GM23338 (cell line): Measurements from ENCODE around the gene GFOD1. TPM values are rescaled to one million over a fixed set of nuclear protein-coding genes. Genes with fewer than 3 reads are reported as not detected.

ENCODE experiments used
- ATAC-seq: fragments of 200-7000 bp; cut with Tn5 transposase; 3 replicates; pipeline ENCODE4 v1.9.1; 2020
- DNase-seq: peaks from one replicate; pipeline ENCODE4 v3.0.0-alpha.2; 2015; ENCODE audit warnings: low spot score
- H2AFZ ChIP-seq: fragments of 200-600 bp; sonication (generic); 2 replicates; pipeline ENCODE4 v1.8.0; 2016; ENCODE audit warnings: antibody characterized with exemption, mild to moderate bottlenecking, moderate library complexity
- H3F3A ChIP-seq: fragments of 200-600 bp; sonication (generic); replicated peaks from 2 replicates; pipeline ENCODE4 v1.8.0; 2017; ENCODE audit warnings: antibody characterized with exemption, mixed run types, low read depth
- H3K27ac ChIP-seq: fragments of 200-600 bp; sonication (generic); 2 replicates; pipeline ENCODE4 v1.6.1; 2016; ENCODE audit warnings: low read depth
- H3K27me3 ChIP-seq: fragments of 200-600 bp; sonication (generic); 2 replicates; pipeline ENCODE4 v1.8.0; 2016; ENCODE audit warnings: mild to moderate bottlenecking, mixed run types, moderate library complexity; ENCODE audit not compliant: insufficient read depth
- H3K36me3 ChIP-seq: fragments of 200-600 bp; sonication (generic); 2 replicates; pipeline ENCODE4 v1.8.0; 2016; ENCODE audit warnings: mild to moderate bottlenecking; ENCODE audit not compliant: insufficient read depth
- H3K4me1 ChIP-seq: fragments of 200-600 bp; sonication (generic); 2 replicates; pipeline ENCODE4 v1.8.0; 2016; ENCODE audit warnings: mild to moderate bottlenecking, moderate library complexity; ENCODE audit not compliant: insufficient read depth
- H3K4me2 ChIP-seq: fragments of 200-600 bp; sonication (generic); 2 replicates; pipeline ENCODE4 v1.7.1; 2017; ENCODE audit warnings: mixed run types
- H3K4me3 ChIP-seq: fragments of 200-600 bp; sonication (generic); 2 replicates; pipeline ENCODE4 v1.6.1; 2016; ENCODE audit warnings: mixed run types
- H3K79me2 ChIP-seq: fragments of 200-600 bp; sonication (generic); replicated peaks from 2 replicates; pipeline ENCODE4 v1.8.0; 2017; ENCODE audit warnings: mild to moderate bottlenecking; ENCODE audit not compliant: insufficient read depth
- H3K9me2 ChIP-seq: fragments of 200-600 bp; sonication (generic); 2 replicates; pipeline ENCODE4 v1.8.0; 2017; ENCODE audit not compliant: insufficient read depth
- H4K20me1 ChIP-seq: fragments of 200-600 bp; sonication (generic); replicated peaks from 2 replicates; pipeline ENCODE4 v1.8.0; 2017; ENCODE audit warnings: mild to moderate bottlenecking; ENCODE audit not compliant: insufficient read depth
- H3K27ac Mint-ChIP-seq: 2 replicates; pipeline ENCODE4 v1.8.0; 2020; ENCODE audit warnings: inconsistent platforms, mild to moderate bottlenecking, moderate library complexity, mixed read lengths
- H3K27me3 Mint-ChIP-seq: 3 replicates; pipeline ENCODE4 v1.8.0; 2022; ENCODE audit warnings: low read depth, mild to moderate bottlenecking, moderate library complexity, mixed read lengths, inconsistent platforms; ENCODE audit not compliant: insufficient read depth, poor library complexity
- H3K36me3 Mint-ChIP-seq: 3 replicates; pipeline ENCODE4 v1.8.0; 2021; ENCODE audit warnings: low read depth, mild to moderate bottlenecking, inconsistent platforms, moderate library complexity, mixed read lengths
- H3K4me1 Mint-ChIP-seq: 3 replicates; pipeline ENCODE4 v1.8.0; 2020; ENCODE audit warnings: mild to moderate bottlenecking, inconsistent platforms, mixed read lengths
- H3K4me3 Mint-ChIP-seq: 3 replicates; pipeline ENCODE4 v1.8.0; 2021; ENCODE audit warnings: moderate library complexity, mild to moderate bottlenecking, inconsistent platforms, mixed read lengths
- H3K9me3 Mint-ChIP-seq: 3 replicates; pipeline ENCODE4 v1.8.0; 2020; ENCODE audit warnings: moderate library complexity, mild to moderate bottlenecking, inconsistent platforms, mixed read lengths
- CREB1 ChIP-seq: fragments of 250-450 bp; sonication (Bioruptor Pico); IDR thresholded peaks from 2 replicates; pipeline ENCODE4 v1.5.0; 2020; ENCODE audit warnings: low read depth, mild to moderate bottlenecking, moderate library complexity
- EZH2 ChIP-seq: fragments of 200-600 bp; sonication (generic); IDR thresholded peaks from one replicate; pipeline ENCODE4 v1.8.0; 2017; ENCODE audit warnings: antibody characterized with exemption, mild to moderate bottlenecking, low read depth; ENCODE audit not compliant: unreplicated experiment
- JUNB ChIP-seq: IDR thresholded peaks from one replicate; pipeline ENCODE4 v1.6.1; 2016; ENCODE audit warnings: antibody characterized with exemption; ENCODE audit not compliant: unreplicated experiment
- NANOG ChIP-seq: IDR thresholded peaks from 2 replicates; pipeline ENCODE4 v1.6.1; 2016; ENCODE audit warnings: antibody characterized with exemption, borderline replicate concordance
- POLR2AphosphoS5 ChIP-seq: IDR thresholded peaks from 2 replicates; pipeline ENCODE4 v1.6.1; 2016; ENCODE audit warnings: antibody characterized with exemption, low read depth
- REST ChIP-seq: IDR thresholded peaks from one replicate; pipeline ENCODE4 v1.6.1; 2018; ENCODE audit warnings: antibody characterized with exemption; ENCODE audit not compliant: unreplicated experiment
- STAT1 ChIP-seq: IDR thresholded peaks from one replicate; pipeline ENCODE4 v1.6.1; 2016; ENCODE audit warnings: antibody characterized with exemption; ENCODE audit not compliant: unreplicated experiment
- ZNF331 ChIP-seq: fragments of 250-450 bp; sonication (Bioruptor Pico); IDR thresholded peaks from 2 replicates; pipeline ENCODE4 v1.5.0; 2020; ENCODE audit warnings: low read depth, mild to moderate bottlenecking, moderate library complexity
- ZNF462 ChIP-seq: fragments of 250-450 bp; sonication (Bioruptor Pico); IDR thresholded peaks from 2 replicates; pipeline ENCODE4 v1.5.0; 2020; ENCODE audit warnings: mild to moderate bottlenecking, moderate library complexity
- polyA plus RNA-seq: library from polyadenylated mRNA; unstranded; fragments of >200 nt; fragmentation: Nextera tagmentation; extraction: Ambion mirVana; gene quantifications from 2 replicates; pipeline ENCODE4 v1.2.1, GENCODE V29; 2016
- total RNA-seq: library from RNA; depleted of rRNA; stranded (reverse); fragments of >200 nt; shearing (Covaris generic); gene quantifications from 2 replicates; pipeline ENCODE4 v1.2.3, GENCODE V29; 2014

The GFOD1 gene
- total and polyA plus RNA-seq, 2 experiments from 2014 or later = 4.9 to 12.8 TPM

DNA sequence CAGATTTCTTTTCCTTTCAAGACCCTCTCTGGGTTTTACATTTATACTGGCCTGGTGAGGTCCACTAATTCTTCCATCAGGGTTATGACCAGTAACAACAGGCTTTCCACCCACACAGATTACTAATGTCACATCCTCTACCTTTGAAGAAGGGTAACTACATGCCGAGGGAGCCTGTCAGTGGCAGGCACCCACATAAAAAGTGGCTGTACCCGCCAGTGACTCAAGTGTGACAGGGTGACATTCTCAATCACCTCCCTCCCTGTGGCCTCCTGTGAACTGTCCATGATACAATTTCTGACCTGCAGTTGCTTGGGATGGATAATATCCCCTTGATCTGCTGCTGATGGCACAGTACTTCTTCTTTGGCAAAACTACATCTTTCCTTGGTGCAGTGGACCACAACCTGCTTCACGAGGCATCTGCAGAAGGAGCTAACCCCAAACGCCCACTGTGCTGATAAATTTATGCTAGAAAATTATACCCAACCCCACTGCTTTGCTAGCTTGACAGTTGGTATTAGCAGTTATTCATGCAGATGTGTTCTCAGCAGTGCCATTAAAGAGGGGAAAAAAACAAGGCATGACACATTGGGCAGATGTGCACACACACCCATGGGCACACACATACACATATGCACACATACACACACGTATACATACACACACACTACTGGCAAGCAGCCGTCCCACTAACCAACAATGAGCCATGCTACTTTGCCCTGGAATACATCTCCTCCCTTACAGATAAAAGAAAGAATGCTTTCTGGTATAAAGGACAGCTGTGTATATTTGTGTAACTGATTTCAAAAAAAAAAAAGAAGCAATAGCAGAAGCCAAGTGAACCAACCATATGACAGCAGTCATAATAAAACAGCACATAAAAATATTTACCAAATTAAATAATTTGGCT, 20.8 kb downstream of the GFOD1 start (continued):
- no peak for TF ChIP-seq ZNF462

GRCh38 chr6:13465734-13466133, 21.7 kb downstream of the GFOD1 start:
- Mint-ChIP-seq H3K27ac (no peak overlapping the region), H3K4me1 (peaks cover 58% of the 10 kb centered on the region), H3K27me3 (peaks cover 2% of the 10 kb centered on the region), H3K4me3 (no peak overlapping the region), H3K9me3 (no peaks in the 10 kb centered on the region), H3K36me3 (peaks cover 20% of the 10 kb centered on the region; the same call in 2 of the 3 replicates)
- TF ChIP-seq JUNB = no peak
- no peak for TF ChIP-seq CREB1 (CRISPR knock-in tag)
- TF ChIP-seq ZNF331 (CRISPR knock-in tag) = no peak
- TF ChIP-seq NANOG = no peak
- TF ChIP-seq STAT1 = no peak
- TF ChIP-seq REST = no peak
- no peak for TF ChIP-seq POLR2AphosphoS5
- TF ChIP-seq EZH2 = no peak
- peaks cover 7% of the 10 kb centered on the region for H3K79me2 ChIP-seq
- H2AFZ ChIP-seq = no peak overlapping the region
- H3F3A ChIP-seq = peaks cover 2% of the 10 kb centered on the region; the same call in 1 of the 2 replicates
- H3K9me2 ChIP-seq = no peaks in the 10 kb centered on the region
- H3K27me3 ChIP-seq = no peaks in the 10 kb centered on the region
- ATAC-seq (no peak), DNase-seq (no peak)
- peak overlapping the region; percentile 64 for H3K4me2 ChIP-seq
- H3K36me3 ChIP-seq = no peaks in the 10 kb centered on the region
- no peak overlapping the region for H3K4me3 ChIP-seq
- H4K20me1 ChIP-seq = no peaks in the 10 kb centered on the region
- H3K4me1 ChIP-seq = peaks cover 58% of the 10 kb centered on the region
- H3K27ac ChIP-seq = peak overlapping the region; percentile 65; the same call in 1 of the 2 replicates
